ENCODE results near the gene COX5A. TPM values are rescaled to one million over a fixed set of nuclear protein-coding genes. Genes with fewer than 3 reads are reported as not detected.

The COX5A gene
- total RNA-seq, 5 donors from 2014 or later (not counting 1 experiment from before 2014, with no cell fraction given): 58.5 to 83.1 (median 76.7) TPM

DNA sequence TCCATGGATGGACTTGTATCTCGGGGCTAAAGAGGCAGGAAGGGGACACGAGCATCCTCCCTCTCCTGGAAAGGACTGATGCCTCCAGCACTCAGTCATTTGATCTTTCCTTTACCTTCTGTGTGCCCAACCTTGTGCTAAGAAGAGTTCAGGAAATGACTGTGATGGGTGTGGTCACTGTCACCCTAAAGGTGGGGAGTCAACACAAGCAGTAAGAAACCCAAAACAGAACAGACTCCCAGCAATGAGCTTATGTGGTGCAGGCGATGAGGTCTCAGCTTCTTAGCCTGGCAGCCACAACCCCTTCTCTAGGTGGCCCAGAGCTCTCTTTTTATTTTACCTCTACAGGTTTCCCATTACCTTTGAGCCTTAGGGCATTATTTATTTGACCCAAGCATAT lies 44.2 kb downstream of the COX5A start:
- H3K4me3 Mint-ChIP-seq: peak overlapping the region; percentile 67 to 76 (median 71)
- H3K4me1 Mint-ChIP-seq: peaks cover 46 to 60% (median 52%) of the 10 kb centered on the region in 3 donors
- no CpG with 5 or more reads among the region's 3 CpGs for WGBS (ENCODE audit: insufficient coverage)
- H3K27me3 Mint-ChIP-seq: no peaks in the 10 kb centered on the region
- Histone ChIP-seq H3K4me1 (ENCODE audit: control insufficient read depth in 1 of 2, extremely low read depth in 1 of 2, insufficient read depth in 2 of 2, low read length in 2 of 2) (peaks cover 14 to 52% of the 10 kb centered on the region in 2 experiments), H3K27me3 (replicated peaks in 1 of 2; ENCODE audit: control insufficient read depth in 2 of 2, extremely low read depth in 1 of 2, insufficient read depth in 2 of 2, low read length in 1 of 2) (no peaks in the 10 kb centered on the region), H3K4me3 (ENCODE audit: control insufficient read depth in 1 of 2, extremely low read depth in 1 of 2, low read length in 1 of 2) (no peak overlapping the region), H3K27ac (ENCODE audit: low read length) (peak overlapping the region; percentile 69), H3K9me3 (no peaks in the 10 kb centered on the region), H3K36me3 (ENCODE audit: control insufficient read depth in 2 of 2, extremely low read depth in 1 of 2, insufficient read depth in 1 of 2, low read length in 1 of 2) (peaks cover 4 to 45% of the 10 kb centered on the region in 2 donors)
- H3K27ac Mint-ChIP-seq: peak overlapping the region; percentile 99 to 100
- ChIA-PET POLR2A (interaction anchor here in 1 of 2 donors (0.6 kb wide), 1 partner anchor 36 kb away, joined by 3 read pairs; no protein-coding TSS in a partner anchor), CTCF (interaction anchor here (0.6 to 1.8 kb wide), 13 partner anchors 8 to 949 kb away, joined by 3 to 11 read pairs (median 3); partner anchors contain the start of gene FAM219B (in 1 of the 2))
- H3K36me3 Mint-ChIP-seq: peaks cover 16% of the 10 kb centered on the region
- peak in 28 of 35 experiments; percentile 5 to 72 (median 34) for DNase-seq
- no peaks in the 10 kb centered on the region for H3K9me3 Mint-ChIP-seq
- ATAC-seq (replicated peaks in 1 of 4): peak; percentile 72 to 76 (median 74)

DNA sequence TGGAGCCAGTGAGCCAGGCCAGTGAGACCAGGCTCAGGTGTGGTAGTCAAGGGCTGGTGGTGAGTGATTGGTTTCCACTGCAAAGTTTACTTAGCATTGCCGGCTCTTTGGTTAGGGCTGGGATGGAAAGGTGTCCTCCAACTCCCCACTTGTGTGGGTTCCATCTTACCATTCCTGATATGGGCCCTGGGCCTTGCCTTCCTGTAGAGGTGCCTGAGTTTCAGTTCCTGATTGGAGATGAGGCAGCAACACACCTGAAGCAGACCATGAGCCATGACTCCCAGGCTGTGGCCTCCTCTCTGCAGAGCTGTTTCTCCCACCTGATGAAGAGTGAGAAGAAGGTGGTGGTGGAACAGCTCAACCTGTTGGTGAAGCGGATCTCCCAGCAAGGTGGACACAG lies 44.9 kb downstream of the COX5A start:
- H3K36me3 ChIP-seq (ENCODE audit: control insufficient read depth in 2 of 2, extremely low read depth in 1 of 2, insufficient read depth in 1 of 2, low read length in 1 of 2): peaks cover 2 to 42% of the 10 kb centered on the region in 2 donors
- Mint-ChIP-seq H3K27me3 (no peaks in the 10 kb centered on the region), H3K36me3 (peaks cover 16% of the 10 kb centered on the region), H3K4me3 (peak overlapping the region in 2 of 3 donors; percentile 17 to 67), H3K4me1 (peaks cover 46 to 60% (median 52%) of the 10 kb centered on the region in 3 donors), H3K27ac (peak overlapping the region; percentile 99 to 100), H3K9me3 (no peaks in the 10 kb centered on the region)
- H3K4me1 ChIP-seq (ENCODE audit: control insufficient read depth in 1 of 2, extremely low read depth in 1 of 2, insufficient read depth in 2 of 2, low read length in 2 of 2): peaks cover 14 to 52% of the 10 kb centered on the region in 2 experiments
- WGBS (ENCODE audit: insufficient coverage): 100% methylated on average over 1 of the region's 2 CpGs
- peak overlapping the region; percentile 69 for H3K27ac ChIP-seq (ENCODE audit: low read length)
- no peak for DNase-seq
- ChIA-PET CTCF (interaction anchor here in 1 of 2 donors (1.4 to 1.8 kb wide), 2 partner anchors 23 to 115 kb away, joined by 3 to 6 read pairs; no protein-coding TSS in a partner anchor), POLR2A (no interaction called here)
- no peaks in the 10 kb centered on the region for H3K27me3 ChIP-seq (replicated peaks in 1 of 2; ENCODE audit: control insufficient read depth in 2 of 2, extremely low read depth in 1 of 2, insufficient read depth in 2 of 2, low read length in 1 of 2)
- H3K4me3 ChIP-seq (ENCODE audit: control insufficient read depth in 1 of 2, extremely low read depth in 1 of 2, low read length in 1 of 2): no peak overlapping the region
- H3K9me3 ChIP-seq: no peaks in the 10 kb centered on the region
- ATAC-seq (replicated peaks in 1 of 4): no peak

DNA sequence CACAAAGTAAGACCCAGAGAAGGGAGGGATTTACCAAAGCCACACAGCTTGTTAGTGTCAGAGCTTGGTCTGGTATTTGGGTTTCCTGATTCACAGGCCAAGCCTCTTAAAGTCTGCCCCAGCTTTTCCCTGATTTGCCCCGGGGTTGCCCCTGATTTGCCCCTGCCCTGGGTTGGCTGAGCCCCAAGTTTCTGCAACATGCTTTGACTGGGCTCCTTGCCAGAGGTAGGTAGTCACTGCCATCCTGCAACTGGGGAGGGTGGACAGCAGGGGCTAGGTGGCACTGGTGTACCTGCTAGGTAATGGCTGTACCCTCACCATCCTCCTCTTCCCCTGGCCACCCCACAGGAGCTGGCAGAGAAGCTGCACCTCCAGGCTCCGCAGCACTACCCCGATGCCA lies 45.6 kb downstream of the COX5A start:
- ChIA-PET CTCF (interaction anchor here in 1 of 2 donors (0.7 to 1.8 kb wide), 3 partner anchors 9 to 228 kb away, joined by 3 to 9 read pairs (median 6); no protein-coding TSS in a partner anchor), POLR2A (no interaction called here)
- peaks cover 46 to 60% (median 52%) of the 10 kb centered on the region in 3 donors for H3K4me1 Mint-ChIP-seq
- H3K27me3 ChIP-seq (replicated peaks in 1 of 2; ENCODE audit: control insufficient read depth in 2 of 2, extremely low read depth in 1 of 2, insufficient read depth in 2 of 2, low read length in 1 of 2): no peaks in the 10 kb centered on the region
- DNase-seq: peak in 1 of 35 experiments; percentile 3
- no peak for ATAC-seq (replicated peaks in 1 of 4)
- 17% methylated on average over 1 of the region's 3 CpGs for WGBS (ENCODE audit: insufficient coverage)
- peak overlapping the region; percentile 69 for H3K27ac ChIP-seq (ENCODE audit: low read length)
- no peaks in the 10 kb centered on the region for H3K27me3 Mint-ChIP-seq
- peak overlapping the region in 1 of 3 donors; percentile 91 for H3K4me3 Mint-ChIP-seq
- peak overlapping the region; percentile 99 to 100 for H3K27ac Mint-ChIP-seq
- H3K9me3 ChIP-seq: no peaks in the 10 kb centered on the region
- H3K4me1 ChIP-seq (ENCODE audit: control insufficient read depth in 1 of 2, extremely low read depth in 1 of 2, insufficient read depth in 2 of 2, low read length in 2 of 2): peaks cover 14 to 52% of the 10 kb centered on the region in 2 experiments
- no peak overlapping the region for H3K4me3 ChIP-seq (ENCODE audit: control insufficient read depth in 1 of 2, extremely low read depth in 1 of 2, low read length in 1 of 2)
- H3K36me3 ChIP-seq (ENCODE audit: control insufficient read depth in 2 of 2, extremely low read depth in 1 of 2, insufficient read depth in 1 of 2, low read length in 1 of 2): peaks cover 2 to 37% of the 10 kb centered on the region in 2 donors
- H3K9me3 Mint-ChIP-seq: no peaks in the 10 kb centered on the region
- peaks cover 16% of the 10 kb centered on the region for H3K36me3 Mint-ChIP-seq

DNA sequence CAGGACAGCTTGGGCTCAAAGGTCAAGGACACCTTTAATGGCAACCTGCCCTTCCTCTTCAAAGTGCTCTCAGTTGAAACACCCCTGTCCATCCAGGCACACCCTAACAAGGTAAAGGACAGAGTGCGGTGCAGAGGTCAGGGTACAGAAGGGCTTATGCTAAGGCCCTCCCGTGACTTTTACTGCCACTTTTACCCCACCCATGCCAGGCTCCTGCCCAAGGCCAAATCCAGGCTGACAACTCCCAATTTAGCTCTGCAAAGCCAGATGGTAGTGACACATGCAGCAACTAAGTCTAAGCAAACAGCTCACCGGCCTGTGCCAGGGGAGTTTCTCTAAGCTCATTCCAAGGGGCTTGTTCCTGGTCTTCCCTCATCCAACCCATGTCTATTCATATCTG lies 46.4 kb downstream of the COX5A start:
- CTCF ChIA-PET: interaction anchor here (0.8 to 1.4 kb wide), 2 partner anchors 10 to 26 kb away, joined by 4 to 9 read pairs; no protein-coding TSS in a partner anchor
- peak overlapping the region; percentile 43 to 91 (median 61) for H3K4me3 Mint-ChIP-seq

DNA sequence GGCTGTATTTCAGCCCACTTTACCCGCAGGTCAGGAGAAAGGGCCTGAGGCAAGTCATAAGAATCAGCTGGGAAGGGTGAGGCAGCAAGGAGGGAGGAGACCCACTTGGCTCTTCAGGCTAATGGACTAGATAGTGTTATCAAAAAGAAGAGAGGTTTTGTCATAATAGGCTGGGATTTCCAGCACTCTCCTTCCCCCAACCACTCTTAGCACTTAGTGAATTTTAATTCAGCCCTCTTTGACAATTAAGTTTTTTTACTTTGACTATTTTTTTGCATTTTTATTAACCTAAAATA lies 47.3 kb downstream of the COX5A start:
- ATAC-seq (replicated peaks in 1 of 4) (no peak), DNase-seq (no peak)
- peak overlapping the region; percentile 90 to 91 (median 90) for H3K4me3 Mint-ChIP-seq
- ChIA-PET POLR2A (no interaction called here), CTCF (interaction anchor here in 1 of 2 donors (0.8 kb wide), 1 partner anchor 25 kb away, joined by 4 read pairs; no protein-coding TSS in a partner anchor)
- no peaks in the 10 kb centered on the region for H3K9me3 Mint-ChIP-seq
- H3K27me3 Mint-ChIP-seq: no peaks in the 10 kb centered on the region
- H3K27ac ChIP-seq (ENCODE audit: low read length): peak overlapping the region; percentile 83
- H3K27ac Mint-ChIP-seq: peak overlapping the region; percentile 89 to 94
- peaks cover 46 to 60% (median 51%) of the 10 kb centered on the region in 3 donors for H3K4me1 Mint-ChIP-seq
- H3K27me3 ChIP-seq (replicated peaks in 1 of 2; ENCODE audit: control insufficient read depth in 2 of 2, extremely low read depth in 1 of 2, insufficient read depth in 2 of 2, low read length in 1 of 2): no peaks in the 10 kb centered on the region
- no peaks in the 10 kb centered on the region for H3K9me3 ChIP-seq
- peaks cover 16% of the 10 kb centered on the region for H3K36me3 Mint-ChIP-seq
- WGBS (ENCODE audit: insufficient coverage): 17% methylated on average over 1 of the region's 1 CpG
- peaks cover 14 to 52% of the 10 kb centered on the region in 2 experiments for H3K4me1 ChIP-seq (ENCODE audit: control insufficient read depth in 1 of 2, extremely low read depth in 1 of 2, insufficient read depth in 2 of 2, low read length in 2 of 2)
- H3K36me3 ChIP-seq (ENCODE audit: control insufficient read depth in 2 of 2, extremely low read depth in 1 of 2, insufficient read depth in 1 of 2, low read length in 1 of 2): peaks cover 0 to 21% of the 10 kb centered on the region in 2 donors
- peak overlapping the region; percentile 89 to 90 for H3K4me3 ChIP-seq (ENCODE audit: control insufficient read depth in 1 of 2, extremely low read depth in 1 of 2, low read length in 1 of 2)

More for the DNA sequence above, 46.4 kb downstream of the COX5A start:
- POLR2A ChIA-PET: interaction anchor here (0.5 to 0.6 kb wide), 3 partner anchors 10 to 85 kb away, joined by 4 to 7 read pairs (median 5); no protein-coding TSS in a partner anchor
- H3K4me1 ChIP-seq (ENCODE audit: control insufficient read depth in 1 of 2, extremely low read depth in 1 of 2, insufficient read depth in 2 of 2, low read length in 2 of 2): peaks cover 14 to 52% of the 10 kb centered on the region in 2 experiments
- 100% methylated on average over 2 of the region's 3 CpGs for WGBS (ENCODE audit: insufficient coverage)
- no peak overlapping the region for H3K27ac ChIP-seq (ENCODE audit: low read length)
- Mint-ChIP-seq H3K9me3 (no peaks in the 10 kb centered on the region), H3K4me1 (peaks cover 46 to 60% (median 52%) of the 10 kb centered on the region in 3 donors), H3K27ac (peak overlapping the region; percentile 94 to 100), H3K27me3 (no peaks in the 10 kb centered on the region), H3K36me3 (peaks cover 16% of the 10 kb centered on the region)
- no peaks in the 10 kb centered on the region for H3K9me3 ChIP-seq
- DNase-seq: no peak
- ATAC-seq (replicated peaks in 1 of 4): no peak
- H3K4me3 ChIP-seq (ENCODE audit: control insufficient read depth in 1 of 2, extremely low read depth in 1 of 2, low read length in 1 of 2): no peak overlapping the region
- H3K36me3 ChIP-seq (ENCODE audit: control insufficient read depth in 2 of 2, extremely low read depth in 1 of 2, insufficient read depth in 1 of 2, low read length in 1 of 2): peaks cover 2 to 30% of the 10 kb centered on the region in 2 donors
- H3K27me3 ChIP-seq (replicated peaks in 1 of 2; ENCODE audit: control insufficient read depth in 2 of 2, extremely low read depth in 1 of 2, insufficient read depth in 2 of 2, low read length in 1 of 2): no peaks in the 10 kb centered on the region

DNA sequence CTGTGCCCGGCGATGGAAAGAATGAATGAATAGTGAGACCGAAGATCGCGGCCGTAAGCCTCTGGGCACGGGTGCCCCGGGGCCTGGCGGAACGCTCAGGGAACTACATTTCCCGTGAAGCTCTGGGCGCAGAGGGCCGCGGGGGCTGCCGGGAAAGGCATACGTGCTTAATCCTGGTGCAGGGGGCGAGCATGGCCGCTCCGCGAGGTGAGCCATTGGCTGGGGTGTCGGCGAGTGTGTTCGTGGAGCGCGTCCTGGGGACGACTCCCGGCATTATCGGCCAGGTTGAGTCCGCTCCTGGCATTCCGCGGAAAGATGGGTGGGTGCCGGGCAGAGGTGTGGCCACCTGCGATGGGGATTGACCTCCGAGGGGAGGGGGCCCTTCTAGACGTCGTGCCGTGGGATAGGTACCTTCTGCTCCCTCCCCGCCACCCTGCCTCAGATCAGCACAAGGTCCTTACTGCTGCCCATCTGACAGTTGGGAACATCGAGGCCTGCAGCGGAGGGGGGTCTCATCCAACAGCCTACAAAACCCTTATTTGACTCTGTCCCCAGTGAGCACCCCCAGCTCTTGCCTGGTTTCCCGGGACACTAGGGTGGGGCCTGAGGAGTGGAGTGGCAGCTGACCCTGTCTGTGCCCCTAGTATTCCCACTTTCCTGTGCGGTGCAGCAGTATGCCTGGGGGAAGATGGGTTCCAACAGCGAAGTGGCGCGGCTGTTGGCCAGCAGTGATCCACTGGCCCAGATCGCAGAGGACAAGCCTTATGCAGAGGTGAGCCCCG lies 47.8 kb downstream of the COX5A start, which contains the start of gene MPI:
Gene MPI, plus strand, starts transcription at position 160 of the 782 bp plus-strand sequence. Its CDS starts 32 bp downstream, at position 192.
- ChIA-PET CTCF (interaction anchor here (0.5 to 2.4 kb wide), 3 partner anchors 11 to 25 kb away, joined by 4 to 14 read pairs (median 5); no protein-coding TSS in a partner anchor), POLR2A (interaction anchor here in 1 of 2 donors (1.0 kb wide), 1 partner anchor 15 kb away, joined by 3 read pairs; no protein-coding TSS in a partner anchor)
- Mint-ChIP-seq H3K9me3 (no peaks in the 10 kb centered on the region), H3K4me3 (peak within 1 kb of the TSS; percentile 90 to 91 (median 90)), H3K4me1 (peaks cover 46 to 56% (median 48%) of the 10 kb centered on the region in 3 donors), H3K36me3 (peaks cover 16% of the 10 kb centered on the region), H3K27ac (peak within 1 kb of the TSS; percentile 89 to 94), H3K27me3 (no peaks in the 10 kb centered on the region)
- Histone ChIP-seq H3K27me3 (replicated peaks in 1 of 2; ENCODE audit: control insufficient read depth in 2 of 2, extremely low read depth in 1 of 2, insufficient read depth in 2 of 2, low read length in 1 of 2) (no peaks in the 10 kb centered on the region), H3K27ac (ENCODE audit: low read length) (peak within 1 kb of the TSS; percentile 83), H3K4me1 (ENCODE audit: control insufficient read depth in 1 of 2, extremely low read depth in 1 of 2, insufficient read depth in 2 of 2, low read length in 2 of 2) (peaks cover 14 to 52% of the 10 kb centered on the region in 2 experiments), H3K4me3 (ENCODE audit: control insufficient read depth in 1 of 2, extremely low read depth in 1 of 2, low read length in 1 of 2) (peak within 1 kb of the TSS; percentile 89 to 90), H3K36me3 (ENCODE audit: control insufficient read depth in 2 of 2, extremely low read depth in 1 of 2, insufficient read depth in 1 of 2, low read length in 1 of 2) (peaks cover 0 to 20% of the 10 kb centered on the region in 2 donors), H3K9me3 (no peaks in the 10 kb centered on the region)
- 6% methylated on average over 42 of the region's 47 CpGs for WGBS (ENCODE audit: insufficient coverage)
- DNase-seq: peak; percentile 62 to 88 (median 78)
- ATAC-seq (replicated peaks in 1 of 4): peak; percentile 89 to 95 (median 90)
